ENCODE data around the gene FAM131C.
"Not testable (repeated sequence)": the region's sequence is repeated elsewhere in the genome, so short reads cannot be mapped to it uniquely, and the experiment has no call there.

FAM131C gene

DNA sequence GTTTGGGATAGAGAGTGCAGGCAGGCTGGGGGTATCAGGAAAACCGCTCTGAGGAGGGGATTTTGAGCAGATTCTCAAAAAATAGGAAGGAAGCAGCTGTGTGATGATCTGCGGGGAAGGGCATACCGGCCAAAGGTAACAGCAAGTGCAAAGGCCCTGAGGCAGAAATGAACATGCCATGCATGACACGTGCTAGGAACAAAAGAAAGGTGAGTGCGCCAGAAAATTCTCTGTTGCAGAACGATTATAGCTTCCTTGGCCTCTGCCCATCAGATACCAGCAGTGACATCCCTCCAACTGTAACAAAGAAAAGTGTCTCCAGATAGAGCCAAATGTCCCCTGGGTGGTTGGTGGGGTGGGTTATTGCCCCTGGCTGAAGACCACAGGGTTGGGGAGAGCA is 37.0 kb upstream of the FAM131C start:
- no peak for FAIRE-seq
- TF ChIP-seq POLR2A (IDR thresholded peaks at IDR 0.05; ENCODE audit: low read depth, low read length) (no peak), SPI1 (IDR thresholded peaks at IDR 0.05; ENCODE audit: low read depth, low read length) (no peak), PAX5 (IDR thresholded peaks at IDR 0.05; ENCODE audit: insufficient read depth, low read length, severe bottlenecking) (no peak), POU2F2 (IDR thresholded peaks at IDR 0.05; ENCODE audit: low read depth, low read length) (no peak), TAF1 (IDR thresholded peaks at IDR 0.05; ENCODE audit: low read depth, low read length) (no peak), POLR2AphosphoS5 (IDR thresholded peaks at IDR 0.05; ENCODE audit: low read depth, low read length) (no peak)

DNA sequence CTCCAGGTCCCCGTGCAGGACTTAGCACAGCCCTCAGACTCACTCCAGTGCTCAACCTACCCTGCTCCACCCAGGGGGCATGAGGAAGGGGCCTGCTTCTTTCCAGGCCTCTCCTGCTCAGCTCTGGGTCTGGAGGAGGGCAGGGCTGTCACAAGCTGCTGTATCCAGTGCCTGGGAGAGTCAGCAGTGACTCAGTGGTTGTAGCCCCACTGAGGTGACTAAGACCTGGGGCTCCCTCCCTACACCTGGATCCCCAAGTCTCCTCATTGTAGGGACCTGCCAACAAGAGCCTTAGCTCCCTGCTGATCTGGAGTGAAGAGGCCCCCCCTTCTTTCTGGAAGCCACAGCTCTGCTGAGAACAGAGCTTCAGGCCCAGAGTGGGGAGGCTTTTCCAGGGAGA is 36.1 kb upstream of the FAM131C start:
- FAIRE-seq, result no peak
- TF ChIP-seq TAF1 (IDR thresholded peaks at IDR 0.05; ENCODE audit: low read depth, low read length) (no peak), SPI1 (IDR thresholded peaks at IDR 0.05; ENCODE audit: low read depth, low read length) (no peak), POU2F2 (IDR thresholded peaks at IDR 0.05; ENCODE audit: low read depth, low read length) (no peak), PAX5 (IDR thresholded peaks at IDR 0.05; ENCODE audit: insufficient read depth, low read length, severe bottlenecking) (no peak), POLR2A (IDR thresholded peaks at IDR 0.05; ENCODE audit: low read depth, low read length) (no peak), POLR2AphosphoS5 (IDR thresholded peaks at IDR 0.05; ENCODE audit: low read depth, low read length) (no peak)
- no peak for DNase-seq (ENCODE audit: insufficient read length, low spot score)

More for the DNA sequence above, 37.0 kb upstream of the FAM131C start:
- no peak for DNase-seq (ENCODE audit: insufficient read length, low spot score)

DNA sequence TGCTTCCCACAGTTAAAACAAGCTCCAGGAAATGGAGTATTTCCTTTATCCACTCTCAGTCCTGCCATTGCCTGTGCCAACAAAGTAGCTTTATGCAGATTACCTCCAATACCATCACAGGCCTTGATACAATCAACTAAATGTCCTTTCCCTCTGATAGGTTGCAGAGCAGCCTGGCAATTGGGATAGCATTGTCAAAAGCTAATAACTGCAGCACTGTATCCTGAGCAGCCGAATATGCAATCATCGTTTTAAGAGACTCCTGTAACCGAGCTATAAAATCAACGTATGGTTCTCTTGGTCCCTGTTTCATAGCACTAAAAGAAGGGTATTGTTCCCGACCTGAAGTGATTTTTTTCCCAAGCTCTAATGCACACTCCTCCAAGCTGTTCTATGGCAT is 33.6 kb upstream of the FAM131C start:
- not testable (repeated sequence) for DNase-seq (ENCODE audit: insufficient read length, low spot score); FAIRE-seq

DNA sequence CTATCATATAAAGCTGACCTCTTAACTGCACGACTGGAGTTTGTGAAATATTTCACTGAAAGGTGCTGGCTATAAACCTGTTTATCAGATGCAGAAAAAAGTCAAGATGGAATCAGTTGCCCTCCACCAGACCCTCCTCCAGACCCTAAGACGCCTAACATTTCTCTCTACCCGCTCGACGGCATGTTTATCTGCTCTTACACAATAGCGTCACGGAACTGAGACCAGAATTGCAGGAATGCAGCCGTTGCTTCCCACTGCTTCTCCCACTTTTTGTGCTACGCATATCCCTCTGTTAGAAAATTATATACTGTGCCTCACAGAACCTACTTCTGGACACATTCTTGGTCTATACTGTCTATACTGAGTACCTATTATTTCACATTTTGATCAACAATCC is 28.2 kb upstream of the FAM131C start:
- DNase-seq (ENCODE audit: insufficient read length, low spot score) (no peak), FAIRE-seq (no peak)
- TF ChIP-seq TAF1 (IDR thresholded peaks at IDR 0.05; ENCODE audit: low read depth, low read length) (no peak), POLR2AphosphoS5 (IDR thresholded peaks at IDR 0.05; ENCODE audit: low read depth, low read length) (no peak), SPI1 (IDR thresholded peaks at IDR 0.05; ENCODE audit: low read depth, low read length) (no peak), POLR2A (IDR thresholded peaks at IDR 0.05; ENCODE audit: low read depth, low read length) (no peak), POU2F2 (IDR thresholded peaks at IDR 0.05; ENCODE audit: low read depth, low read length) (no peak), PAX5 (IDR thresholded peaks at IDR 0.05; ENCODE audit: insufficient read depth, low read length, severe bottlenecking) (no peak)

DNA sequence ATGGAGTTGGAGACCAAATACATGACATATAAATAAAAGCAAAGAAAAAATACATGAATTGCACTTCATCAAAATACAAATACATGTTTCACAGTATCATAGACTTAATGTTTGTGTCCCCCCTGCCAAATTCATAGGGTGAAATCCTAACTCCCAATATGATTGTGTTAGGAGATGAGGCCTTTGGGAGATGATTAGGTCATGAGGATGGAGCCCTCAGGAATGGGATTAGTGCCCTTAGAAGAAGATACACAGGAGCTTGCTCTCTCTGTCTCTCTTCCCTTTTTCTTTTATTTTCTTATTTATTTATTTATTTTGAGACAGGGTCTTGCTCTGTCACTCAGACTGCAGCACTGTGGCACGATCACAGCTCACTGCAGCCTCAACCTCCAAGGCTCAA is 26.0 kb upstream of the FAM131C start:
- TF ChIP-seq POU2F2 (IDR thresholded peaks at IDR 0.05; ENCODE audit: low read depth, low read length) (no peak), SPI1 (IDR thresholded peaks at IDR 0.05; ENCODE audit: low read depth, low read length) (no peak), POLR2A (IDR thresholded peaks at IDR 0.05; ENCODE audit: low read depth, low read length) (no peak), TAF1 (IDR thresholded peaks at IDR 0.05; ENCODE audit: low read depth, low read length) (no peak), POLR2AphosphoS5 (IDR thresholded peaks at IDR 0.05; ENCODE audit: low read depth, low read length) (no peak), PAX5 (IDR thresholded peaks at IDR 0.05; ENCODE audit: insufficient read depth, low read length, severe bottlenecking) (no peak)
- DNase-seq (ENCODE audit: insufficient read length, low spot score) (no peak), FAIRE-seq (no peak)

DNA sequence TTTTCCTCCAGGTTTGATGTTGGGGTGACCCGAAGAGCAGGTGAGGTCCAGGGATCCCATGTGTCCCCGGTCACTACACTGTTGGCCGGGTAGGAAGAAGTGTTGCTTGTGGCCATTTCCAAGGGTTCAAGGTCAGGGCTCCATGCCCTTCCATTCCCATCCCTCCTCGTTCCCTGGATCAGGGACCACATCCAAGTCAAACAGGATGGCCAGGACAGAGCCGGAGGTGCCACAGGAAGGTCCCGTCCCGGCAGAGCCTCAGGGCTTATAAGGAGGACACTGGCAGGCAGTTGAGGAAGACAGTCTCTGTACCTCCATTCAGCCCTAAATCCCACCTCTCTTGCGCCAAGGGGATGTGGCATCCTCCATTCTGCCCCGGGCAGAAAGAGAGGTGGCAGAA is 22.0 kb upstream of the FAM131C start:
- FAIRE-seq, result no peak
- TF ChIP-seq SPI1 (IDR thresholded peaks at IDR 0.05; ENCODE audit: low read depth, low read length), result no peak
- DNase-seq (ENCODE audit: insufficient read length, low spot score), result no peak

DNA sequence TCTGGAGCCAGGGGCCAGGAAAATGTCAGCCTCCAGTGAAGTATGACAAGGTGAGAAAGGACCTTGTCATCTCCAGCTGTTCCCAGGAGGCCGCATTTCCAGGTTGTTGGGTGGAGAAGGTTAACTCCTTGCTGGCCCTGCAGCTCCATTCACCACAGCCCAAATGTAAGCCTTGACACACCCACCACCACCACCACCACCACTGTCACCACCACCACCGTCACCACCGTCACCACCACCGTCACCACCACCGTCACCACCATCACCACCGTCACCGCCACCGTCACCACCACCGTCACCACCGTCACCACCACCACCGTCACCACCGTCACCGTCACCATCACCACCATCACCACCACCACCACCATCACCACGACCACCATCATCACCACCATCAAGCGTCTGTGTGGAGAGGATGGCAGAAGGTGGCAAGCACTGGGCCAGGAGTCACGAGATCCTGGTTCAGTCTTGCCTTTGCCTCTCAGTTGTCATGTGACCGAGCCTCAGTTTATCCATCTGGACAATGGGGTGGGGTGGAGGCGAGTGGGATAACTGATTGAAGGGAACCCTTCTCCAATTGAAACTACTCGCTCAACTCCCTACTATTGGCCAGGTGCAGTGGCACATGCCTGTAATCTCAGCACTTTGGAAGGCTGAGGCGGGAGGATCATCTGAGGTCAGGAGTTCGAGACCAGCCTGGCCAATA is 21.2 kb upstream of the FAM131C start:
- TF ChIP-seq TAF1 (IDR thresholded peaks at IDR 0.05; ENCODE audit: low read depth, low read length) (no peak), POLR2A (IDR thresholded peaks at IDR 0.05; ENCODE audit: low read depth, low read length) (no peak), PAX5 (IDR thresholded peaks at IDR 0.05; ENCODE audit: insufficient read depth, low read length, severe bottlenecking) (no peak), POU2F2 (IDR thresholded peaks at IDR 0.05; ENCODE audit: low read depth, low read length) (no peak), POLR2AphosphoS5 (IDR thresholded peaks at IDR 0.05; ENCODE audit: low read depth, low read length) (no peak)
- no peak for DNase-seq (ENCODE audit: insufficient read length, low spot score)
- no peak for FAIRE-seq

DNA sequence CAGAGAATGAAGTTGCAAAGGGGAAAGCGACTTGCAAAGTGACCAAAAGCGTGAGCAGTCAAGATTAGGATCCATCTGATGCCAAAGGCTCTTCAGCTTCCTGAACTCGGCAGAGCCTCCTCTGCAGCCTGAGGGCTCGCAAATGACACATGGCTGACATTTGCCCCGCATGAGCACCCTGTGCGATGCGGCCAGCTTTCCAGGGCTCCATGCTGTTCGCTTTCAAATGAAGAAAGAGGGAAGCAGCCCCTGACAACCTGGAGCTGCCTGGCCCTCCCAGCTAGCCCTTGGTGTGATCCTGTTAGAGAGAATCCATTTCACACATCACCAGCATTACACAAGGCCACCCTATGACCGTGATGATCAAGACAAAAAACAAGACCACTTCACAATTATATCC is 20.2 kb upstream of the FAM131C start:
- TF ChIP-seq POLR2A (IDR thresholded peaks at IDR 0.05; ENCODE audit: low read depth, low read length) (no peak), PAX5 (IDR thresholded peaks at IDR 0.05; ENCODE audit: insufficient read depth, low read length, severe bottlenecking) (no peak), TAF1 (IDR thresholded peaks at IDR 0.05; ENCODE audit: low read depth, low read length) (no peak), POU2F2 (IDR thresholded peaks at IDR 0.05; ENCODE audit: low read depth, low read length) (no peak), SPI1 (IDR thresholded peaks at IDR 0.05; ENCODE audit: low read depth, low read length) (no peak), POLR2AphosphoS5 (IDR thresholded peaks at IDR 0.05; ENCODE audit: low read depth, low read length) (no peak)
- no peak for FAIRE-seq
- DNase-seq (ENCODE audit: insufficient read length, low spot score), result no peak

DNA sequence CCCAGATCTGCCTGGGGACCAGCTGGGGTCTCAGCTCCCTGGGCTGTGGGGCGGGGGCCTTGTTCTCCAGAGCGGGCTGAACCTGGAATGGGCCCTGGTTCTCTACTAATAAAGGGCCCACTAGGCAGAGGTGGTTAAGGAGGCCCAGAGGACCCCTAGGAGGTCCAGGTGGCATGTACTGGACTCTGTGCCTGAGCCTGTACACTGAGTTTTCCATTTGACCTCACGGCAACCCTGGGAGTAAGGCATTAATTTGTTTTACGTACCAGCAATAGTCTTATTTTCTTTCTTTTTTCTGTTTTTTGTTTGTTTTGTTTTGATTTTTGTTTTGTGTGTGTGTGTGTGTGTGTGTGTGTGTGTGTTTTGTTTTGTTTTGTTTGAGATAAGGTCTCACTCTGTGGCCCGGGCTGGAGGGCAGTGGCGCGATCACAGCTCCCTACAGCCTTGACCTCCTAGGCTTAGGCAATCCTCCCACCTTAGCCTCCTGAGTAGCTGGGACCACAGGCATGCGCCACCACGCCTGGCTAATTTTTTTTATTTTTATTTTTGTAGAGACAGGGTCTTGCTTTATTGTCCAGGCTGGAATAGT is 19.6 kb upstream of the FAM131C start:
- FAIRE-seq, result no peak
- TF ChIP-seq POU2F2 (IDR thresholded peaks at IDR 0.05; ENCODE audit: low read depth, low read length), result no peak
- TF ChIP-seq SPI1 (IDR thresholded peaks at IDR 0.05; ENCODE audit: low read depth, low read length), result no peak
- no peak for TF ChIP-seq PAX5 (IDR thresholded peaks at IDR 0.05; ENCODE audit: insufficient read depth, low read length, severe bottlenecking)
- no peak for TF ChIP-seq TAF1 (IDR thresholded peaks at IDR 0.05; ENCODE audit: low read depth, low read length)
- no peak for TF ChIP-seq POLR2AphosphoS5 (IDR thresholded peaks at IDR 0.05; ENCODE audit: low read depth, low read length)
- no peak for TF ChIP-seq POLR2A (IDR thresholded peaks at IDR 0.05; ENCODE audit: low read depth, low read length)
- DNase-seq (ENCODE audit: insufficient read length, low spot score), result no peak

Measured in GM12891 (cell line).